A549 treated with GW870086 at 1 μM for 4 hours (cell line): ENCODE data around the gene OR4C5. TPM values are rescaled to one million over a fixed set of nuclear protein-coding genes. Genes with fewer than 3 reads are reported as not detected.

Experiments
- total RNA-seq: library from RNA; stranded (reverse); fragments of 200-300 nt; extraction: Qiagen RNA extraction; gene quantifications from 5 replicates; pipeline ENCODE4 v1.2.3, GENCODE V29; 2022; ENCODE audit warnings: low read depth

The OR4C5 gene
- total RNA-seq: not detected in 5 replicates

DNA sequence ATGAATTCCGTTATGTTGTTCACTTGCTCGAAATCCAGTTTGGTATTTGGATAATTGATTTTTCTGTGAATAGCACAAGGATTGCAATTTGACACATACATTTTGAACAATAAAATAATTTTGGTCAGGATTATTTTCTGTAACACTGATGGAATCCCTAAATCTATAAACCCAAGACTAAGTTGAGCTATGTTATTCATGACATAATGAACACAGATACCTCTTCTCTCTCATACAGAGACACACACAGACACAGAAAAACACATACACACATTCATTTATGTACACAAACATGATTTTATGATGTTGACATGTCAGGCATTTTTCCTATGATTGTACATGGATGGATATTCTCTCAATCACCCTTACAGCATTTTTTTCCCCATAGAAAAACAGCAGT is at the start of gene OR4C5:
TSS of gene OR4C5 (minus strand) at position 101 of the 400 bp plus-strand sequence. CDS start at position 101, 0 bp downstream.

DNA sequence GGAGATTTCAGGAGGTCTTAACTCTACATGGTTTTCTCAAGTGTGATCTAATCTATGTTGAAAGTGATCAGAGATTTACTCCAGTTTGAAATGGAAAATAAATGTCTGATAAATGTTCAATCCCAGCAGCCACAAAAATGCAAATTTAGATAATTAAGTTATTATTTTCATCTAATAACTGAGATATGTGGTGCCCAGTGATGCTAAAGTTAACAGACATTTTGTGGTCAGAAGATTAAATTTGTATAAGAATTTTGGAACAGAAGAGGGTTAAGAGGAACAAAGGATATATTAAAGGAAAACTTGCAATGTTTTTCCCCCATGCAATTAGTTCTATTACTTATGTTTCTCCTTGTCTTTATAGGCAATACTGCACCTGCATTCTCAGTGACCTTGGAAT is 41.6 kb downstream of the OR4C5 start, which contains the start of gene OR4C3:
TSS of gene OR4C3 (plus strand) at position 301 of the 400 bp plus-strand sequence. CDS start 102 bp downstream, outside the sequence.

Other genes with a start within 250 kb of the OR4C5 start
- not detected in 5 replicates for gene OR4B1, start 149.7 kb downstream of the OR4C5 start, total RNA-seq
- not detected in 5 replicates for gene OR4X2, start 121.4 kb downstream of the OR4C5 start, total RNA-seq
- gene OR4X1, start 102.6 kb downstream of the OR4C5 start, total RNA-seq: not detected in 5 replicates
- gene OR4S1, start 60.2 kb downstream of the OR4C5 start, total RNA-seq: not detected in 5 replicates
- not detected in 5 replicates for gene OR4C3, start 41.5 kb downstream of the OR4C5 start, total RNA-seq
- not detected in 5 replicates for gene OR4A47, start 122.3 kb upstream of the OR4C5 start, total RNA-seq